Thyroid gland (tissue), 4 donors: Measurements from ENCODE around the gene SMAD3.

ENCODE experiments used
- POLR2A ChIP-seq, 2 donors: fragments of 450-650 bp; IDR thresholded peaks; one replicate each; pipeline ENCODE4 v1.6.1; 2017; ENCODE audit warnings: antibody characterized with exemption in 2 of 2, mild to moderate bottlenecking in 2 of 2, moderate library complexity in 1 of 2
- TF ChIP-seq, protein P1 (sequence below), 6 experiments: fragments of 200-600 bp in 3 of 6; fragments of 450-650 bp in 3 of 6; sonication (generic) in 3 of 6; IDR thresholded peaks; one replicate each; pipeline ENCODE4 v1.5.1; 2016 to 2019; ENCODE audit warnings: antibody characterized with exemption in 6 of 6, mild to moderate bottlenecking in 2 of 6, inconsistent platforms in 1 of 6, moderate library complexity in 1 of 6

DNA sequence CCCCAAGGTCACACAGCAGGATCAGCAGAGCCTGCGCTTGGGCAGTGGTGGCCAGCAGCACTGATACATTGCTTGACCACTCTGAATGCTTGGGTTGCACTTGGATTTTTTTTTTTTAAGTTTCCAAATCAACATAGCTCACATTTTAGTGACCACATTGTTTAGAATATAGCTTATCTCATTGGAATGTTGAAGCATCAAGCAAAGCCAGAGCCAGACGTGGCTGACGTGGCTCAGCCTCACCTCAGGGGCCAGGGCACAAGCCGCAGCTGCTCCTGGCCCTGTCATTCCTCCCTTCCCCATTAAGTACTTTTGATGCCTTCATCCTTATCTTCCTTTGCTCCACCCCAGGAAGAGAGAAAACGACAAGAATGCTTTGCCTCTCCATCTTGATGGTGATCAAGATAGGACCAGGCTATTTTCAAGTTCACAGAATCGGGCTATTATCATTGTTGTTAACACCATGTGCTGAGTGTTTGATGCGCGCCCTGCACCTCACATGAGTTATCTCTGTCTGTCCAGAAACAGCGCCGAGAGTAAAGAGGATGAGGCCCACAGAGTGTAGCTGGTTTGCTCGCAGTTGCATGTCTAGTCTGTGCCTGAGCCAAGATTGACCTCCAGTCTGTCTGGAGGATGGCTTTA, 113.3 kb downstream of the SMAD3 start:
- TF ChIP-seq, protein P1, sequence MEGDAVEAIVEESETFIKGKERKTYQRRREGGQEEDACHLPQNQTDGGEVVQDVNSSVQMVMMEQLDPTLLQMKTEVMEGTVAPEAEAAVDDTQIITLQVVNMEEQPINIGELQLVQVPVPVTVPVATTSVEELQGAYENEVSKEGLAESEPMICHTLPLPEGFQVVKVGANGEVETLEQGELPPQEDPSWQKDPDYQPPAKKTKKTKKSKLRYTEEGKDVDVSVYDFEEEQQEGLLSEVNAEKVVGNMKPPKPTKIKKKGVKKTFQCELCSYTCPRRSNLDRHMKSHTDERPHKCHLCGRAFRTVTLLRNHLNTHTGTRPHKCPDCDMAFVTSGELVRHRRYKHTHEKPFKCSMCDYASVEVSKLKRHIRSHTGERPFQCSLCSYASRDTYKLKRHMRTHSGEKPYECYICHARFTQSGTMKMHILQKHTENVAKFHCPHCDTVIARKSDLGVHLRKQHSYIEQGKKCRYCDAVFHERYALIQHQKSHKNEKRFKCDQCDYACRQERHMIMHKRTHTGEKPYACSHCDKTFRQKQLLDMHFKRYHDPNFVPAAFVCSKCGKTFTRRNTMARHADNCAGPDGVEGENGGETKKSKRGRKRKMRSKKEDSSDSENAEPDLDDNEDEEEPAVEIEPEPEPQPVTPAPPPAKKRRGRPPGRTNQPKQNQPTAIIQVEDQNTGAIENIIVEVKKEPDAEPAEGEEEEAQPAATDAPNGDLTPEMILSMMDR (IDR thresholded peaks at IDR 0.05), result no peak
- TF ChIP-seq POLR2A (IDR thresholded peaks at IDR 0.05), result no peak
